Body of pancreas (tissue), 4 donors: ENCODE measurements around the gene ARHGEF37. TPM values are rescaled to one million over a fixed set of nuclear protein-coding genes. Genes with fewer than 3 reads are reported as not detected.
"Not testable (repeated sequence)": the region's sequence is repeated elsewhere in the genome, so short reads cannot be mapped to it uniquely, and the experiment has no call there.

ENCODE experiments used
- ATAC-seq: fragments of 150-250 bp; one replicate; pipeline ENCODE4 v1.9.1; 2016
- DNase-seq, 4 donors: peaks; one replicate each; pipeline ENCODE4 v3.0.0-alpha.2; 2019
- H3K27ac ChIP-seq, 4 donors: fragments of 200-600 bp; sonication (generic); 1 replicate in 3 of 4; 2 replicates in 1 of 4; pipeline versions ENCODE4 v1.5.1 to v1.6.1; 2016 to 2019; ENCODE audit warnings: mild to moderate bottlenecking in 1 of 4, mixed read lengths in 1 of 4, moderate library complexity in 1 of 4
- H3K27me3 ChIP-seq, 2 donors: fragments of 200-600 bp; sonication (generic); one replicate each; pipeline ENCODE4 v1.6.0; 2016; ENCODE audit warnings: mild to moderate bottlenecking in 1 of 2
- H3K36me3 ChIP-seq, 2 donors: fragments of 200-600 bp; sonication (generic); replicated peaks in 1 of 2; 2 replicates each; pipeline ENCODE4 v1.5.1; 2016; ENCODE audit warnings: low read depth in 2 of 2; ENCODE audit not compliant: insufficient read depth in 1 of 2
- H3K4me1 ChIP-seq: fragments of 200-600 bp; sonication (generic); one replicate; pipeline ENCODE4 v1.6.0; 2016
- H3K4me3 ChIP-seq, 2 donors: fragments of 200-600 bp; sonication (generic); 1 replicate in 1 of 2; 2 replicates in 1 of 2; pipeline ENCODE4 v1.5.1; 2016 to 2019
- H3K9me3 ChIP-seq, 3 donors: fragments of 200-600 bp; sonication (generic); 1 replicate in 2 of 3; 2 replicates in 1 of 3; pipeline ENCODE4 v1.5.1; 2016
- POLR2A ChIP-seq, 3 donors: fragments of 450-650 bp; IDR thresholded peaks; one replicate each; pipeline ENCODE4 v1.6.1; 2016; ENCODE audit warnings: antibody characterized with exemption in 3 of 3, mild to moderate bottlenecking in 2 of 3
- WGBS, 2 donors: methylation state at CpG; one replicate each; pipeline ENCODE4 v1.1.5; 2017; 5-methylcytosine and 5-hydroxymethylcytosine counted together
- intact Hi-C: fragments of 100-400 bp; cut with DNase I; formaldehyde crosslinking; loops from one replicate; pipeline ENCODE4 v1.15.1; 2023
- total RNA-seq, 2 donors: library from RNA; depleted of rRNA; stranded (reverse); fragments of >200 nt; gene quantifications; one replicate each; pipeline ENCODE4 v1.1.0, GENCODE V29; 2016
- TF ChIP-seq, protein P1 (sequence below), 7 experiments: fragments of 450-650 bp in 4 of 7; fragments of 200-600 bp in 3 of 7; sonication (generic) in 3 of 7; IDR thresholded peaks; one replicate each; pipeline ENCODE4 v1.5.1; 2016 to 2019; ENCODE audit warnings: antibody characterized with exemption in 7 of 7

ARHGEF37 gene
- total RNA-seq, 2 donors from 2014 or later = 5.9 to 14.0 TPM

DNA sequence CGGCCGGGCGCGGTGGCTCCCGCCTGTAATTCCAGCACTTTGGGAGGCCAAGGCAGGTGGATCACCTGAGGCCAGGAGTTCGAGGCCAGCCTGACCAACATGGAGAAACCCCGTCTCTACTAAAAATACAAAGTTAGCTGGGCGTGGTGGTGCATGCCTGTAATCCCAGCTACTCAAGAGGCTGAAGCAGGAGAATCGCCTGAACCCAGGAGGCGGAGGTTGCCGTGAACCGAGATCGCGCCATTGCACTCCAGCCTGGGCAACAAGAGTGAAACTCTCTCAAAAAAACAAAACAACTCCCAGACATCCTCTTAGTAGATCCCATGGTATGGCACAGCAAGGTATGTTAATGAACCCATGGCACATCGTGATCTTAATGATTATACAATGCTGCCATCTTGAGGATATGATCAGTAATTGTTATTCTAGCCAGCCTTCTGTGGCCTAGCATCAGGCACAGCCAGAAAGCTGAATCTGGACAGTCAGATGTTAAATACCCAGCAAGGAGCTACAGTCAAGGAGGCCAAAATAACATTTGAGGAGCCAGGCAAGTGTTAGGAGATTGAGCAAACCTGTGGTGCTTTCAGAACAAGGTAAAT, 16.7 kb upstream of the ARHGEF37 start:
- intact Hi-C loops = loop anchor here (5.0 kb wide), 2 partner anchors 122 to 177 kb away; no protein-coding TSS in a partner anchor
- not testable (repeated sequence) for H3K4me1 ChIP-seq, H3K9me3 ChIP-seq, H3K27ac ChIP-seq, H3K27me3 ChIP-seq, H3K36me3 ChIP-seq, H3K4me3 ChIP-seq
- ATAC-seq = peak; percentile 91
- peak in 2 of 4 donors; percentile 23 to 37 for DNase-seq
- WGBS, 2 donors = 52 to 54% methylated on average over 14 to 15 of the region's 15 CpGs
- TF ChIP-seq, protein P1, sequence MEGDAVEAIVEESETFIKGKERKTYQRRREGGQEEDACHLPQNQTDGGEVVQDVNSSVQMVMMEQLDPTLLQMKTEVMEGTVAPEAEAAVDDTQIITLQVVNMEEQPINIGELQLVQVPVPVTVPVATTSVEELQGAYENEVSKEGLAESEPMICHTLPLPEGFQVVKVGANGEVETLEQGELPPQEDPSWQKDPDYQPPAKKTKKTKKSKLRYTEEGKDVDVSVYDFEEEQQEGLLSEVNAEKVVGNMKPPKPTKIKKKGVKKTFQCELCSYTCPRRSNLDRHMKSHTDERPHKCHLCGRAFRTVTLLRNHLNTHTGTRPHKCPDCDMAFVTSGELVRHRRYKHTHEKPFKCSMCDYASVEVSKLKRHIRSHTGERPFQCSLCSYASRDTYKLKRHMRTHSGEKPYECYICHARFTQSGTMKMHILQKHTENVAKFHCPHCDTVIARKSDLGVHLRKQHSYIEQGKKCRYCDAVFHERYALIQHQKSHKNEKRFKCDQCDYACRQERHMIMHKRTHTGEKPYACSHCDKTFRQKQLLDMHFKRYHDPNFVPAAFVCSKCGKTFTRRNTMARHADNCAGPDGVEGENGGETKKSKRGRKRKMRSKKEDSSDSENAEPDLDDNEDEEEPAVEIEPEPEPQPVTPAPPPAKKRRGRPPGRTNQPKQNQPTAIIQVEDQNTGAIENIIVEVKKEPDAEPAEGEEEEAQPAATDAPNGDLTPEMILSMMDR (IDR thresholded peaks at IDR 0.05) = peak; percentile 38 to 84 (median 75)

DNA sequence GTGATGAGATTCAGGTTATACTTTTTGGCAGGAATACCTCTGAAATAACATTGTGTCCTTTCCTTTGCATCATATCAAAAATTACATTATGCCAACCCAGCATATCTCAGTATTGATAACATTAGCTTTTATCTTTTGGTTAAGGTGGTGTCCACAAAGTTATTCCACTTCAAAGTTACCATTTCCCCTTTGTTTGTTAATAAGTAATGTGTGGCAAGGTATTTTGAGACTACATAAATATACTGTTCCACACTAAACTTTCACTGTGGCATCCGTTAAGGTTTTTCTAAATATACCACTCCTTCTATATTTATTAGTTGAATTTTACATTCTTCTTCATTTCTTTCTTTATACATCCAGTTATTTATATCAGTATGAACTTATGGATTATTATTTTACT, 14.1 kb upstream of the ARHGEF37 start:
- Histone ChIP-seq H3K9me3 (no peaks in the 10 kb centered on the region), H3K4me1 (no peaks in the 10 kb centered on the region), H3K27ac (no peak overlapping the region), H3K4me3 (no peak overlapping the region), H3K27me3 (no peaks in the 10 kb centered on the region), H3K36me3 (no peaks in the 10 kb centered on the region)
- TF ChIP-seq, protein P1 (IDR thresholded peaks at IDR 0.05) = no peak
- TF ChIP-seq POLR2A (IDR thresholded peaks at IDR 0.05) = no peak
- intact Hi-C loops = no loop called here
- 33 to 37% methylated on average over 1 of the region's 1 CpG for WGBS, 2 donors
- DNase-seq (no peak), ATAC-seq (no peak)

DNA sequence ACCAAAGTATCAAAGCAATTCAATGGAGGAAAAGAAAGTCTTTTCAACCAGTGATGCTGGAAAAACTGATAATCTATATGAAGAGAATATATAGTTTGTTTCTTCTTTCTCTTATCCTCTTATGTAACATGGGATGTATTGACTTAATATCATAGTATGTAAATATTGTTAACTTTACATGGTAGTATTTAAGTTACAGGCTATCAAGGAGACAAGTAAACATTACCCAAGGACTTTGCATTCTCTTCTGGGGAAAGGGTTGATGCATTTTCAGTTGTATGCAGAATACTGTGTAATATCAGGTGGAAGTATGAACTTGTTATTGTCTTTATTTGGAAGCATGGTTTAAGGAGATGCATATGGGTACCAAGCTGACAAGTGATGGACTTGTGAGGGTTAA, 9.1 kb upstream of the ARHGEF37 start:
- DNase-seq (no peak), ATAC-seq (no peak)
- Histone ChIP-seq H3K27me3 (no peaks in the 10 kb centered on the region), H3K4me1 (peaks cover 3% of the 10 kb centered on the region), H3K27ac (no peak overlapping the region), H3K36me3 (no peaks in the 10 kb centered on the region), H3K4me3 (no peak overlapping the region), H3K9me3 (no peaks in the 10 kb centered on the region)
- intact Hi-C loops = no loop called here
- TF ChIP-seq POLR2A (IDR thresholded peaks at IDR 0.05) = no peak
- TF ChIP-seq, protein P1 (IDR thresholded peaks at IDR 0.05) = no peak

DNA sequence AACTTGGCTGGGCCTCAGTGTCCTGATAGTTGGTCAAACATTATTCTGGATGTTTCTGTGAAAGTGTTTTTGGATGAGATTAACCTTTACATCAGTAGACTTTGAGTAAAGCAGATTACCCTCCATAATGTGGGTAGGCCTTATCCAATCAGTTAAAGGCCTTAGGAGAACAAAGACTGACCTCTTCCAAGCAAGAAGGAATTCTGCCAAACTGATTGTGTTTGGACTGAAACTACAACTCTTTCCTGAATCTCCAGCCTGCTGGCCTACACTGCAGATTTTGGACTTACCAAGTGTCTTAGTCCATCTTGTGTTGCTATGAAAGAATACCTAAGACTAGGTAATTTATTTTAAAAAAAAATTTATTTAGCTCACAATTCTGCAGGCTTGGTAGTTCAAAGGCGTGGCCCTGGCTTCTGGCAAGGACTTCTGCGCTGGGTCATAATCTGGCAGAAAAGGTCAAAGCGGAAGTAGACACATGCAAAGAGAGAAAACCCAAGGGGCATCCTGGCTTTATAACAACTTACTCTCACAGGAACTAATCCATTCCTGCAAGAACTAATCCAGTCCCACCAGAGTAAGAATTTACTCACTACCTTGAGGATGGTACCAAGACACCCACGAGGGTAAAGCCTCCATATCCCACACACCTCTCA, 8.6 kb upstream of the ARHGEF37 start:
- WGBS, 2 donors = 90 to 91% methylated on average over 4 of the region's 4 CpGs
- ATAC-seq (no peak), DNase-seq (no peak)
- Histone ChIP-seq H3K9me3 (no peaks in the 10 kb centered on the region), H3K36me3 (no peaks in the 10 kb centered on the region), H3K4me3 (no peak overlapping the region), H3K27ac (no peak overlapping the region), H3K27me3 (no peaks in the 10 kb centered on the region), H3K4me1 (peaks cover 3% of the 10 kb centered on the region)
- intact Hi-C loops = no loop called here
- TF ChIP-seq, protein P1 (IDR thresholded peaks at IDR 0.05) = no peak
- no peak for TF ChIP-seq POLR2A (IDR thresholded peaks at IDR 0.05)

DNA sequence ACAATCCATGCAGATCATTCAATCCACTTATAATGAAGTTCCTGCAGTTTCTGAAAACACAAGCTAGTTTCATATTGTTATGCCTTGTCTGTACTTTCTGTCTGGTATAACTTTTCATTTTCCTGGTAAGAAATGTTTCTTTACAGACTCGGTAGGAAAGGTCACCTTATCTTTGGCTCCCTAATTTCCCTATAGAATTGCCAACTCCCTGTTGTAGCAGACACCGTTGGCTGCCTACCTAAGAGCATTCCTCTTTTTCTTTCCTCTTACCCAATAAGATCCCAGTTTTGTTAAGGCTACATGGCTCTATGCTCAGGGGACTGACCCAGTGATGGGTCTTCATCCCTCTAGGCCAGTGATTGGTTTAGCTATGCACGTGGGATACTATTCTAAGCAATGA, 6.2 kb upstream of the ARHGEF37 start:
- DNase-seq (no peak), ATAC-seq (no peak)
- WGBS, 2 donors = 55 to 64% methylated on average over 3 of the region's 3 CpGs

More for the DNA sequence above, 6.2 kb upstream of the ARHGEF37 start:
- H3K4me1 ChIP-seq = peaks cover 3% of the 10 kb centered on the region
- H3K4me3 ChIP-seq = no peak overlapping the region
- H3K9me3 ChIP-seq = no peaks in the 10 kb centered on the region
- no peaks in the 10 kb centered on the region for H3K36me3 ChIP-seq
- intact Hi-C loops = no loop called here
- no peak overlapping the region for H3K27ac ChIP-seq
- TF ChIP-seq, protein P1 (IDR thresholded peaks at IDR 0.05) = no peak
- TF ChIP-seq POLR2A (IDR thresholded peaks at IDR 0.05) = no peak
- no peaks in the 10 kb centered on the region for H3K27me3 ChIP-seq
